ENCODE results near the gene LRRD1.
"Not testable (repeated sequence)": the region's sequence is repeated elsewhere in the genome, so short reads cannot be mapped to it uniquely, and the experiment has no call there.

DNA sequence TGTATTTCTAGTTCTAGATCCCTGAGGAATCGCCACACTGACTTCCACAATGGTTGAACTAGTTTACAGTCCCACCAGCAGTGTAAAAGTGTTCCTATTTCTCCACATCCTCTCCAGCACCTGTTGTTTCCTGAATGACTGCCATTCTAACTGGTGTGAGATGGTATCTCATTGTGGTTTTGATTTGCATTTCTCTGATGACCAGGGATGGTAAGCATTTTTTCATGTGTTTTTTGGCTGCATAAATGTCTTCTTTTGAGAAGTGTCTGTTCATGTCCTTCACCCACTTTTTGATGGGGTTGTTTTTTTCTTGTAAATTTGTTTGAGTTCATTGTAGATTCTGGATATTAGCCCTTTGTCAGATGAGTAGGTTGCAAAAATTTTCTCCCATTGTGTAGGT lies 5.4 kb upstream of the LRRD1 start:
- TF ChIP-seq, protein P1, sequence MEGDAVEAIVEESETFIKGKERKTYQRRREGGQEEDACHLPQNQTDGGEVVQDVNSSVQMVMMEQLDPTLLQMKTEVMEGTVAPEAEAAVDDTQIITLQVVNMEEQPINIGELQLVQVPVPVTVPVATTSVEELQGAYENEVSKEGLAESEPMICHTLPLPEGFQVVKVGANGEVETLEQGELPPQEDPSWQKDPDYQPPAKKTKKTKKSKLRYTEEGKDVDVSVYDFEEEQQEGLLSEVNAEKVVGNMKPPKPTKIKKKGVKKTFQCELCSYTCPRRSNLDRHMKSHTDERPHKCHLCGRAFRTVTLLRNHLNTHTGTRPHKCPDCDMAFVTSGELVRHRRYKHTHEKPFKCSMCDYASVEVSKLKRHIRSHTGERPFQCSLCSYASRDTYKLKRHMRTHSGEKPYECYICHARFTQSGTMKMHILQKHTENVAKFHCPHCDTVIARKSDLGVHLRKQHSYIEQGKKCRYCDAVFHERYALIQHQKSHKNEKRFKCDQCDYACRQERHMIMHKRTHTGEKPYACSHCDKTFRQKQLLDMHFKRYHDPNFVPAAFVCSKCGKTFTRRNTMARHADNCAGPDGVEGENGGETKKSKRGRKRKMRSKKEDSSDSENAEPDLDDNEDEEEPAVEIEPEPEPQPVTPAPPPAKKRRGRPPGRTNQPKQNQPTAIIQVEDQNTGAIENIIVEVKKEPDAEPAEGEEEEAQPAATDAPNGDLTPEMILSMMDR (IDR thresholded peaks at IDR 0.05; ENCODE audit: borderline replicate concordance, extremely low read depth, low read length, poor library complexity, severe bottlenecking) = not testable (repeated sequence)
- not testable (repeated sequence) for TF ChIP-seq EZH2 (IDR thresholded peaks at IDR 0.05; ENCODE audit: borderline replicate concordance, low read depth, low read length, severe bottlenecking)

All from DND-41 (cell line).